ENCODE measurements around the gene ABHD16B.

- TF ChIP-seq TCF7L2 (IDR thresholded peaks at IDR 0.05; ENCODE audit: low read depth, low read length): no peak
- TF ChIP-seq SMARCE1 (IDR thresholded peaks at IDR 0.05; ENCODE audit: borderline replicate concordance): no peak
- no peak for TF ChIP-seq ZNF24 (IDR thresholded peaks at IDR 0.05)
- no peak for TF ChIP-seq ATF2 (CRISPR knock-in tag; IDR thresholded peaks at IDR 0.05)
- TF ChIP-seq NFRKB (IDR thresholded peaks at IDR 0.05): no peak
- TF ChIP-seq, protein P1, sequence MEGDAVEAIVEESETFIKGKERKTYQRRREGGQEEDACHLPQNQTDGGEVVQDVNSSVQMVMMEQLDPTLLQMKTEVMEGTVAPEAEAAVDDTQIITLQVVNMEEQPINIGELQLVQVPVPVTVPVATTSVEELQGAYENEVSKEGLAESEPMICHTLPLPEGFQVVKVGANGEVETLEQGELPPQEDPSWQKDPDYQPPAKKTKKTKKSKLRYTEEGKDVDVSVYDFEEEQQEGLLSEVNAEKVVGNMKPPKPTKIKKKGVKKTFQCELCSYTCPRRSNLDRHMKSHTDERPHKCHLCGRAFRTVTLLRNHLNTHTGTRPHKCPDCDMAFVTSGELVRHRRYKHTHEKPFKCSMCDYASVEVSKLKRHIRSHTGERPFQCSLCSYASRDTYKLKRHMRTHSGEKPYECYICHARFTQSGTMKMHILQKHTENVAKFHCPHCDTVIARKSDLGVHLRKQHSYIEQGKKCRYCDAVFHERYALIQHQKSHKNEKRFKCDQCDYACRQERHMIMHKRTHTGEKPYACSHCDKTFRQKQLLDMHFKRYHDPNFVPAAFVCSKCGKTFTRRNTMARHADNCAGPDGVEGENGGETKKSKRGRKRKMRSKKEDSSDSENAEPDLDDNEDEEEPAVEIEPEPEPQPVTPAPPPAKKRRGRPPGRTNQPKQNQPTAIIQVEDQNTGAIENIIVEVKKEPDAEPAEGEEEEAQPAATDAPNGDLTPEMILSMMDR (CRISPR knock-in tag; IDR thresholded peaks at IDR 0.05): no peak
Observed at GRCh38 chr20:63868264-63868663, 7.0 kb downstream of the ABHD16B start.

Data from HepG2 (cell line).